ENCODE results near the gene KBTBD6. TPM values are rescaled to one million over a fixed set of nuclear protein-coding genes. Genes with fewer than 3 reads are reported as not detected.

KBTBD6 gene
- total and polyA plus RNA-seq, 4 donors, result 2.4 to 7.7 (median 3.7) TPM

GRCh38 chr13:41157048-41157717, 24.6 kb upstream of the KBTBD6 start:
- intact Hi-C loops (cut with DNase I), result no loop called here
- no peak overlapping the region for H3K27ac ChIP-seq (ENCODE audit: low read depth in 1 of 2, low read length in 2 of 2)
- no peaks in the 10 kb centered on the region for H3K27me3 ChIP-seq (ENCODE audit: control insufficient read depth in 1 of 2, insufficient read depth in 2 of 2, low read length in 1 of 2)
- 92 to 94% methylated on average over 4 of the region's 4 CpGs for WGBS, 2 donors
- DNase-seq (no peak), ATAC-seq (ENCODE audit: low FRiP score) (no peak)
- H3K4me3 ChIP-seq (ENCODE audit: low read length in 2 of 2), result no peak overlapping the region
- no peaks in the 10 kb centered on the region for H3K4me1 ChIP-seq (ENCODE audit: control insufficient read depth in 1 of 2, insufficient read depth in 2 of 2, low read length in 2 of 2)
- H3K9me3 ChIP-seq (ENCODE audit: control insufficient read depth, low read length), result no peaks in the 10 kb centered on the region
- no peaks in the 10 kb centered on the region for H3K36me3 ChIP-seq (ENCODE audit: control insufficient read depth in 1 of 2, insufficient read depth in 2 of 2, low read length in 1 of 2)

- Histone ChIP-seq H3K36me3 (ENCODE audit: control insufficient read depth in 1 of 2, insufficient read depth in 2 of 2, low read length in 1 of 2) (no peaks in the 10 kb centered on the region), H3K4me1 (ENCODE audit: control insufficient read depth in 1 of 2, insufficient read depth in 2 of 2, low read length in 2 of 2) (no peaks in the 10 kb centered on the region), H3K27me3 (ENCODE audit: control insufficient read depth in 1 of 2, insufficient read depth in 2 of 2, low read length in 1 of 2) (no peaks in the 10 kb centered on the region), H3K9me3 (ENCODE audit: control insufficient read depth, low read length) (peaks cover 2% of the 10 kb centered on the region), H3K4me3 (ENCODE audit: low read length in 2 of 2) (no peak overlapping the region), H3K27ac (ENCODE audit: low read depth in 1 of 2, low read length in 2 of 2) (no peak overlapping the region)
- intact Hi-C loops (cut with DNase I), result no loop called here
- 63% methylated on average over 2 of the region's 2 CpGs for WGBS, 2 donors
- no peak for ATAC-seq (ENCODE audit: low FRiP score)
- DNase-seq, result no peak
Measured at GRCh38 chr13:41156620-41157019, 24.0 kb upstream of the KBTBD6 start.

GRCh38 chr13:41154042-41154441, 21.4 kb upstream of the KBTBD6 start:
- Histone ChIP-seq H3K27me3 (ENCODE audit: control insufficient read depth in 1 of 2, insufficient read depth in 2 of 2, low read length in 1 of 2) (no peaks in the 10 kb centered on the region), H3K4me3 (ENCODE audit: low read length in 2 of 2) (no peak overlapping the region), H3K4me1 (ENCODE audit: control insufficient read depth in 1 of 2, insufficient read depth in 2 of 2, low read length in 2 of 2) (no peaks in the 10 kb centered on the region), H3K9me3 (ENCODE audit: control insufficient read depth, low read length) (peaks cover 5% of the 10 kb centered on the region), H3K27ac (ENCODE audit: low read depth in 1 of 2, low read length in 2 of 2) (no peak overlapping the region), H3K36me3 (ENCODE audit: control insufficient read depth in 1 of 2, insufficient read depth in 2 of 2, low read length in 1 of 2) (no peaks in the 10 kb centered on the region)
- intact Hi-C loops (cut with DNase I), result no loop called here
- ATAC-seq (ENCODE audit: low FRiP score) (no peak), DNase-seq (no peak)

GRCh38 chr13:41152005-41152404, 19.4 kb upstream of the KBTBD6 start:
- no peak for ATAC-seq (ENCODE audit: low FRiP score)
- WGBS, 2 donors, result 94 to 96% methylated on average over 3 of the region's 3 CpGs
- Histone ChIP-seq H3K4me1 (ENCODE audit: control insufficient read depth in 1 of 2, insufficient read depth in 2 of 2, low read length in 2 of 2) (no peaks in the 10 kb centered on the region), H3K27ac (ENCODE audit: low read depth in 1 of 2, low read length in 2 of 2) (no peak overlapping the region), H3K27me3 (ENCODE audit: control insufficient read depth in 1 of 2, insufficient read depth in 2 of 2, low read length in 1 of 2) (no peaks in the 10 kb centered on the region), H3K4me3 (ENCODE audit: low read length in 2 of 2) (no peak overlapping the region), H3K36me3 (ENCODE audit: control insufficient read depth in 1 of 2, insufficient read depth in 2 of 2, low read length in 1 of 2) (no peaks in the 10 kb centered on the region), H3K9me3 (ENCODE audit: control insufficient read depth, low read length) (peaks cover 5% of the 10 kb centered on the region)
- intact Hi-C loops (cut with DNase I), result no loop called here
- DNase-seq, result no peak

- intact Hi-C loops (cut with DNase I), result no loop called here
- peaks cover 7% of the 10 kb centered on the region for H3K9me3 ChIP-seq (ENCODE audit: control insufficient read depth, low read length)
- no peak overlapping the region for H3K27ac ChIP-seq (ENCODE audit: low read depth in 1 of 2, low read length in 2 of 2)
- H3K4me1 ChIP-seq (ENCODE audit: control insufficient read depth in 1 of 2, insufficient read depth in 2 of 2, low read length in 2 of 2), result no peaks in the 10 kb centered on the region
- ATAC-seq (ENCODE audit: low FRiP score) (no peak), DNase-seq (no peak)
- no peak overlapping the region for H3K4me3 ChIP-seq (ENCODE audit: low read length in 2 of 2)
- no peaks in the 10 kb centered on the region for H3K36me3 ChIP-seq (ENCODE audit: control insufficient read depth in 1 of 2, insufficient read depth in 2 of 2, low read length in 1 of 2)
- H3K27me3 ChIP-seq (ENCODE audit: control insufficient read depth in 1 of 2, insufficient read depth in 2 of 2, low read length in 1 of 2), result no peaks in the 10 kb centered on the region
- 75% methylated on average over 2 of the region's 2 CpGs for WGBS, 2 donors
Measured at GRCh38 chr13:41150058-41150457, 17.5 kb upstream of the KBTBD6 start.

- Histone ChIP-seq H3K4me1 (ENCODE audit: control insufficient read depth in 1 of 2, insufficient read depth in 2 of 2, low read length in 2 of 2) (no peaks in the 10 kb centered on the region), H3K4me3 (ENCODE audit: low read length in 2 of 2) (no peak overlapping the region), H3K36me3 (ENCODE audit: control insufficient read depth in 1 of 2, insufficient read depth in 2 of 2, low read length in 1 of 2) (no peaks in the 10 kb centered on the region), H3K27me3 (ENCODE audit: control insufficient read depth in 1 of 2, insufficient read depth in 2 of 2, low read length in 1 of 2) (no peaks in the 10 kb centered on the region), H3K9me3 (ENCODE audit: control insufficient read depth, low read length) (peaks cover 7% of the 10 kb centered on the region), H3K27ac (ENCODE audit: low read depth in 1 of 2, low read length in 2 of 2) (no peak overlapping the region)
- intact Hi-C loops (cut with DNase I), result no loop called here
- ATAC-seq (ENCODE audit: low FRiP score), result no peak
- WGBS, 2 donors, result 78 to 89% methylated on average over 3 of the region's 3 CpGs
- no peak for DNase-seq
Measured at GRCh38 chr13:41148419-41149283, 16.0 kb upstream of the KBTBD6 start.

- ATAC-seq (ENCODE audit: low FRiP score) (no peak), DNase-seq (no peak)
- Histone ChIP-seq H3K4me3 (ENCODE audit: low read length in 2 of 2) (no peak overlapping the region), H3K27ac (ENCODE audit: low read depth in 1 of 2, low read length in 2 of 2) (no peak overlapping the region), H3K4me1 (ENCODE audit: control insufficient read depth in 1 of 2, insufficient read depth in 2 of 2, low read length in 2 of 2) (no peaks in the 10 kb centered on the region), H3K9me3 (ENCODE audit: control insufficient read depth, low read length) (peaks cover 5% of the 10 kb centered on the region), H3K36me3 (ENCODE audit: control insufficient read depth in 1 of 2, insufficient read depth in 2 of 2, low read length in 1 of 2) (no peaks in the 10 kb centered on the region), H3K27me3 (ENCODE audit: control insufficient read depth in 1 of 2, insufficient read depth in 2 of 2, low read length in 1 of 2) (no peaks in the 10 kb centered on the region)
- intact Hi-C loops (cut with DNase I), result no loop called here
- WGBS, 2 donors, result 45 to 52% methylated on average over 4 of the region's 4 CpGs
Measured at GRCh38 chr13:41145136-41145908, 12.7 kb upstream of the KBTBD6 start.

GRCh38 chr13:41144576-41144975, 12.0 kb upstream of the KBTBD6 start:
- H3K27ac ChIP-seq (ENCODE audit: low read depth in 1 of 2, low read length in 2 of 2), result no peak overlapping the region
- no peak for ATAC-seq (ENCODE audit: low FRiP score)
- H3K4me1 ChIP-seq (ENCODE audit: control insufficient read depth in 1 of 2, insufficient read depth in 2 of 2, low read length in 2 of 2), result no peaks in the 10 kb centered on the region
- H3K9me3 ChIP-seq (ENCODE audit: control insufficient read depth, low read length), result peaks cover 3% of the 10 kb centered on the region
- no peaks in the 10 kb centered on the region for H3K36me3 ChIP-seq (ENCODE audit: control insufficient read depth in 1 of 2, insufficient read depth in 2 of 2, low read length in 1 of 2)
- WGBS, 2 donors, result 69 to 71% methylated on average over 2 of the region's 2 CpGs
- H3K4me3 ChIP-seq (ENCODE audit: low read length in 2 of 2), result no peak overlapping the region
- intact Hi-C loops (cut with DNase I), result no loop called here
- no peaks in the 10 kb centered on the region for H3K27me3 ChIP-seq (ENCODE audit: control insufficient read depth in 1 of 2, insufficient read depth in 2 of 2, low read length in 1 of 2)
- DNase-seq, result no peak
